Epithelial cell of prostate (primary cell): Measurements from ENCODE around the gene FXR2.
"Not testable (repeated sequence)": the region's sequence is repeated elsewhere in the genome, so short reads cannot be mapped to it uniquely, and the experiment has no call there.

Experiments
- DNase-seq: peaks from one replicate; pipeline ENCODE4 v3.0.0-alpha.2; 2011; ENCODE audit warnings: low read depth, low spot score
- H3K27ac ChIP-seq: fragments of 450-650 bp; 2 replicates; pipeline ENCODE4 v1.5.1; 2017; ENCODE audit warnings: mild to moderate bottlenecking

FXR2 gene

DNA sequence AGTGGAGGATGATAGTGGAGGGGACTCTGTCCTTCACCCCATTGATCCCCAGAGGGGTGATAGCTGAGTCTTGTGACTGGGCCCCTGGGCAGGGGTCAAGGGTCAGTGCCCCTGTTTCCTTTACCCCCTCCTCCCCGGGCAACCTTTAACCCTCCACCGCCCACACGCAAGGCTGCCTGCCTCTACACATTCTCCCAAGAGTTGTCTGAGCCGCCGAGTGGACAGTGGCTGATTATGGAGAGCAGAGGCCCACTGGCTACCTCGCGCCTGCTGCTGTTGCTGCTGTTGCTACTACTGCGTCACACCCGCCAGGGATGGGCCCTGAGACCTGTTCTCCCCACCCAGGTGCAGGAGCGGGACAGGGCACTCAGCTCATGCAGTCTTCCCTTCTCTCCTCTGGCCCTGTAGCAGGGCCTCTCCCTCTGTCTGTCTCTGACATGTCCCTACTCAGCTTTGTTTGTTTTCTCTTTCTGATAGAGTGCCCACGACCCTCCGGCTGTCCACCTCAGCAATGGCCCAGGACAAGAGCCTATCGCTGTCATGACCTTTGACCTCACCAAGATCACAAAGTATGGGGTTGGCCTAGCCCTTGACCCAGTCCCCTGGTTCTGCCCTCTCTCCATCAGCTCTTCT lies 15.4 kb upstream of the FXR2 start, which contains the start of gene SHBG:
Gene SHBG (plus strand): TSS at position 197 of the 633 bp plus-strand sequence. CDS start 38 bp downstream, at position 235.
- H3K27ac ChIP-seq: no peak within 1 kb of the TSS
- DNase-seq: no peak

DNA sequence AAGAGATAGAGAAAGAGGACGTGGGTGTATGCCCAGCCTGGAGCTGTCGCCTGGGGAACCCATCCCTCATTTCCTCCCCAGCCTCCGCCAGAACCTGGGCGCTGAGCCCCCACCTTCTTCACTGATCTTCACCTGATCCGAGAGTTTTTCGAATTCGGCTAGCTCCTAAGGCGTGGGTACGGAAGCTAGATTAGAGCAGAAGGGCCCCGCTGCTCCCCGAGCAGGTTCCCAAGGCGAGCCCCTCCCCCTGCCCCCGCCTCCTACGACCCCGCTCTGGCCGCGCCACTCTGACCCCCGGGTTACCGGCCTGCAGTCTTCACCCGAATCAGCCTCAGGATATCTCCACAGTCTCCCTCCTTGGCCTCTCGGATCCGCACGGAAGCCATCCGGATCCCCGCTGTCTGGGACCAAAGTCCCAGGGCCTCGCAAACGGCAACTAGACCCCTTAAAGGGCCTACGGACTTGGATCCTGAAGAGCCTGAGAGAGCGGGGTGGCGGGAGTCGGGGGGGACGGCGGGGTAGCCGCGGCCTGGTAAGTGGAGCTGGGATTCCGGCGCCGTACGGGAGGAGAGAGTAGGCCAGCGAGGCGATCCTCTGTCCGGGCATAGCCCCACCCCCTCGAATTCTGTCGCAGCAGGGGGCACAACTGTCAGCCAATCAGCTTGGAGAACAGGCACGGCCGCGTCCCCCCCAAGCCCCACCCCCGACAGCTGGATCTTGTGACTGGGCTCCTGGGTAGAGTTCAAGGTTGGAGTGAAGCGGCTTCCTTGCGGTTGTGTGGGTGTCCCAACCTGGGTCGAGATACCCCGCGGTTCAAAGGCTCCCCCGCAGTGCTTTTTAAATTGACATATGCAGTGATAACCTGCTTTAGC lies 12.8 kb upstream of the FXR2 start, which contains the start of gene SAT2:
Gene SAT2 (minus strand): TSS at position 572 of the 872 bp plus-strand sequence. CDS start 186 bp downstream, at position 386.
- peak; percentile 31 for DNase-seq
- H3K27ac ChIP-seq: peak within 1 kb of the TSS; percentile 34

GRCh38 chr17:7626956-7627249 lies 12.2 kb upstream of the FXR2 start:
- peak overlapping the region; percentile 34 for H3K27ac ChIP-seq
- DNase-seq: no peak

- DNase-seq: no peak
- H3K27ac ChIP-seq: no peak overlapping the region
Observed at GRCh38 chr17:7626307-7626706, 11.6 kb upstream of the FXR2 start.

DNA sequence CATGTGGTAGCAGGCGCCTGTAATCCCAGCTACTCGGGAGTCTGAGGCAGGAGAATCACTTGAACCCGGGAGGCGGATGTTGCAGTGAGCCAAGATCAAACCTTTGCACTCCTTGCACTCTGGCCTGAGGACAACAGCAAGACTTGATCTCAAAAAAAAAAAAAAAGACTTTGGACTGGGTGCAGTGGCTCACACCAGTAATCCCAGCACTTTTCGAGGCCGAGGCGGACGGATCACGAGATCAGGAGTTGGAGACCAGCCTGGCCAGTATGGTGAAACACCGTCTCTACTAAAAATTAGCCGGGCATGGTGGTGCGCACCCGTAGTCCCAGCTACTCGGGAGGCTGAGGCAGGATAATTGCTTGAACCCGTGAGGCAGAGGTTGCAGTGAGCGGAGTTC lies 11.1 kb upstream of the FXR2 start:
- H3K27ac ChIP-seq, DNase-seq: not testable (repeated sequence)

DNA sequence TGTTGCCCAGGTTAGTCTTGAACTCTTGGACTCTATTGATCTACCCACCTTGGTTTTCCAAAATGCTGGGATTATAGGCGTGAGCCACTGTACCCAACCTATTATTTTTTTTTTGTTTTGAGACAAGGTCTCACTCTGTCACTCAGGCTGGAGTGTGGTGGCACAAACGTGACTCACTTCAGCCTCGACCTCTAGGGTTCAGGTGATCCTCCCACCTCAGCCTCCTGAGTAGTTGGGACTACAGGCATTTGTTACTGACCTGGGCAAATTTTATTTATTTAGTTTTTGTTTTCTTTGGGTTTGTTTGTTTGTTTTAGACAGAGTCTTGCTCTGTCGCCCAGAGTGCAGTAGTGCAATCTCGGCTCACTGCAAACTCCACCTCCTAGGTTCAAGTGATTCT lies 9.0 kb upstream of the FXR2 start:
- no peak for DNase-seq

DNA sequence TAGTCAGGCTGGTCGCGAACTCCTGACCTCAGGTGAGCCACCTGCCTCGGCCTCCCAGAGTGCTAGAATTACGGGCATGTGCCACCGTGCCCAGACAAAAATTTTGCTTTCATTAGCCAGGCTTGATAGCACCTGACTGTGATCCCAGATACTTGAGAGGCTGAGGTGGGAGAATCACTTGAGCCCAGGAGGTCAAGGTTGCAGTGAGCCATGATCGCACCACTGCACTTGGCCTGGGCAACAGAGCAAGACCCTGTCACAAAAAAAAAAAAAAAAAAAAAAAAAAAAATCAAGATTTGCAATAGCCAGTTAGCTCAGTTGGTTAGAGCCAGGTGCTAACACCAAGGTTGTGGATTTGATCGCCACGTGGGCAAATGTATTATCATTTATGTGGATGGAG lies 6.1 kb upstream of the FXR2 start:
- no peak for DNase-seq
- no peak overlapping the region for H3K27ac ChIP-seq

More for the DNA sequence above, 9.0 kb upstream of the FXR2 start:
- no peak overlapping the region for H3K27ac ChIP-seq

DNA sequence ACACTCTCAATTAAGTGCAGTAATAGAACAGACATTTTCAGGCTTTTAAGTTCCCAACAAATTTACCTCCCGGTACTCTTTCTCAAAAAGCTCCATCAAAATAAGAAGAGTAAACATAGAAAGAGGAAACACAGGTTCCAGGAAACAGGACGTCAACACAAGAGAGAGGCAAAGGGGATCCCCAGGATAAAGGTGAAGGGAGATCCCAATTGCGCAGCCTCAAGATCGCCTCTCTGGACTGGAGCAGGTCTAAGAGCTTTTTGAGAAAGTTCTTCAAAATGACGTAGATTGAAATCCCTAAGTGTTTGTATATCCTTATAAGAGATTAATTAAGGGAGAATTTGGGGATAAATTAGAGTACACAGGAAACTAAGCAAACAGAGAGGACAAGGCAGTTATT lies 3.9 kb upstream of the FXR2 start:
- no peak overlapping the region for H3K27ac ChIP-seq
- no peak for DNase-seq

- DNase-seq: no peak
- H3K27ac ChIP-seq: peak overlapping the region; percentile 87
Observed at GRCh38 chr17:7615265-7615747, 609 bp upstream of the FXR2 start.

- H3K27ac ChIP-seq: peak overlapping the region; percentile 87
- no peak for DNase-seq
Observed at GRCh38 chr17:7613769-7614424, 800 bp downstream of the FXR2 start.

- no peak for DNase-seq
- H3K27ac ChIP-seq: no peak overlapping the region
Observed at GRCh38 chr17:7612294-7612640, 2.4 kb downstream of the FXR2 start.

GRCh38 chr17:7611635-7612293 lies 2.9 kb downstream of the FXR2 start:
- no peak for DNase-seq
- no peak overlapping the region for H3K27ac ChIP-seq

GRCh38 chr17:7610641-7611040 lies 4.1 kb downstream of the FXR2 start:
- no peak overlapping the region for H3K27ac ChIP-seq
- DNase-seq: no peak

GRCh38 chr17:7606280-7606679 lies 8.4 kb downstream of the FXR2 start:
- no peak for DNase-seq
- H3K27ac ChIP-seq: no peak overlapping the region

DNA sequence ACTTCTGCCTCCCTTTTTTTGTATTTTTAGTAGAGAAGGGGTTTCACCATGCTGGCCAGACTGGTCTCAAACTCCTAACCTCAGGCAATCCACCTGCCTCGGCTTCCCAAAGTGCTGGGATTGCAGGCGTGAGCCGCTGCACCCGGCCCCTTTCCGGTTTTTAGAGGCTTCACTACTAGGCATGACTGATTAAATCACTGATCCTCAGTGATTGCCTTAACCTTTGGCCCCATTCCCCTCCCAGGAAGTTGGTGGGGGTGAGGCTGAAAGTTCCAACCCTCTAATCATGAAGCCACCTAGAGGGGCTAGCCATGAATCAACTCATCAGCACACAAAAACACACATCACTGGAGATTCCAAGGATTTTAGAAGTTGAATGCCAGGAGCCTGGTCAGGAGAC lies 17.1 kb downstream of the FXR2 start:
- H3K27ac ChIP-seq, DNase-seq: not testable (repeated sequence)

GRCh38 chr17:7593296-7593695 lies 21.4 kb downstream of the FXR2 start:
- DNase-seq: no peak
- H3K27ac ChIP-seq: no peak overlapping the region

GRCh38 chr17:7592422-7593021 lies 22.2 kb downstream of the FXR2 start:
- no peak overlapping the region for H3K27ac ChIP-seq
- DNase-seq: no peak

GRCh38 chr17:7591596-7591995 lies 23.1 kb downstream of the FXR2 start:
- DNase-seq: no peak
- peak overlapping the region; percentile 99 for H3K27ac ChIP-seq

GRCh38 chr17:7590743-7591142 lies 24.0 kb downstream of the FXR2 start:
- H3K27ac ChIP-seq: peak overlapping the region; percentile 99

More at GRCh38 chr17:7590743-7591142, 24.0 kb downstream of the FXR2 start:
- DNase-seq: no peak
